ENCODE results near the gene ST3GAL5.

The ST3GAL5 gene

GRCh38 chr2:85917887-85918795, 29.4 kb upstream of the ST3GAL5 start:
- TF ChIP-seq, protein P1, sequence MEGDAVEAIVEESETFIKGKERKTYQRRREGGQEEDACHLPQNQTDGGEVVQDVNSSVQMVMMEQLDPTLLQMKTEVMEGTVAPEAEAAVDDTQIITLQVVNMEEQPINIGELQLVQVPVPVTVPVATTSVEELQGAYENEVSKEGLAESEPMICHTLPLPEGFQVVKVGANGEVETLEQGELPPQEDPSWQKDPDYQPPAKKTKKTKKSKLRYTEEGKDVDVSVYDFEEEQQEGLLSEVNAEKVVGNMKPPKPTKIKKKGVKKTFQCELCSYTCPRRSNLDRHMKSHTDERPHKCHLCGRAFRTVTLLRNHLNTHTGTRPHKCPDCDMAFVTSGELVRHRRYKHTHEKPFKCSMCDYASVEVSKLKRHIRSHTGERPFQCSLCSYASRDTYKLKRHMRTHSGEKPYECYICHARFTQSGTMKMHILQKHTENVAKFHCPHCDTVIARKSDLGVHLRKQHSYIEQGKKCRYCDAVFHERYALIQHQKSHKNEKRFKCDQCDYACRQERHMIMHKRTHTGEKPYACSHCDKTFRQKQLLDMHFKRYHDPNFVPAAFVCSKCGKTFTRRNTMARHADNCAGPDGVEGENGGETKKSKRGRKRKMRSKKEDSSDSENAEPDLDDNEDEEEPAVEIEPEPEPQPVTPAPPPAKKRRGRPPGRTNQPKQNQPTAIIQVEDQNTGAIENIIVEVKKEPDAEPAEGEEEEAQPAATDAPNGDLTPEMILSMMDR (IDR thresholded peaks at IDR 0.05; ENCODE audit: insufficient read depth, low read length) = no peak
- no peak for TF ChIP-seq GABPA (IDR thresholded peaks at IDR 0.05; ENCODE audit: low read depth)
- no peak for TF ChIP-seq POLR2AphosphoS5 (IDR thresholded peaks at IDR 0.05; ENCODE audit: low read depth)
- TF ChIP-seq SPI1 (IDR thresholded peaks at IDR 0.05; ENCODE audit: borderline replicate concordance, low read depth) = no peak
- no peak for TF ChIP-seq REST (IDR thresholded peaks at IDR 0.05; ENCODE audit: insufficient replicate concordance, low read depth)
- no peak overlapping the region for H3K27ac ChIP-seq (replicated peaks)
- no peak overlapping the region for H3K4me3 ChIP-seq (replicated peaks; ENCODE audit: insufficient read depth, low read length)
- DNase-seq (ENCODE audit: low read depth in 1 of 2, low spot score in 1 of 2) = no peak
- no peaks in the 10 kb centered on the region for H3K27me3 ChIP-seq (ENCODE audit: insufficient read depth, poor library complexity, severe bottlenecking)

DNA sequence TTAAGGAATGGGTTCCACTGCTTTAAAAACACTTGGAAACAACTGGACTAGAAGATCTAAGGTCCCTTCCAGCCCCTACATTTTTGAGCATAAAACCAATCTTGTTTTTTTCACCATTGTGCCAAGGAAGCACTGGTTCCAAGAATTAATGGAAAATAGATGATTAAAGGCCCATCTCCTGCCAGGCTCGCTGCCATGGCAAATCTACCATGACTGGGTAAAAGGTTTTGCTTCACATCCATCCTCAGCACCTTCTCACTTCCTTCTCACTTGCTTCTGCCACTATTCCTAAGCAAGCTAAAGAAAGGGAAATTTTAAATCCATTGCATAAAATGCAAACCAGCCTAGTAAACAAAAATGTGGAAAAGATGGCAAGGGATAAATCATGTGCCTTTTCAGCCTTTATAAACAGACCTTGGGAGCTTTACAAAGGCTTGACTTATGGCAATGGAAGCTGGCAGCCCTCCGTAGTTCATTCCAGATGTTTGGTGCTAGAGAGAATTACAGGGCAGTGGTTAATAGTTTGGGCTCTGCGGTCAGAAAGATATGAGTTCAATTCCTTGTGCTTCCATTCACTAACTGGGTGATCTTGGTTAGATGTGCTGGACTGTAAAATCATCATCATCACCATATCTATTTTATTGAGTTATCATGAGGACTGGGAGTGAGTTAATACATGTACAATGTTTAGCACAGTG, 27.0 kb upstream of the ST3GAL5 start:
- TF ChIP-seq, protein P1 (IDR thresholded peaks at IDR 0.05; ENCODE audit: insufficient read depth, low read length) = no peak
- no peak for TF ChIP-seq SPI1 (IDR thresholded peaks at IDR 0.05; ENCODE audit: borderline replicate concordance, low read depth)
- no peak for TF ChIP-seq REST (IDR thresholded peaks at IDR 0.05; ENCODE audit: insufficient replicate concordance, low read depth)
- no peak for TF ChIP-seq GABPA (IDR thresholded peaks at IDR 0.05; ENCODE audit: low read depth)
- TF ChIP-seq POLR2AphosphoS5 (IDR thresholded peaks at IDR 0.05; ENCODE audit: low read depth) = no peak
- no peak for DNase-seq (ENCODE audit: low read depth in 1 of 2, low spot score in 1 of 2)

GRCh38 chr2:85914922-85915321, 26.1 kb upstream of the ST3GAL5 start:
- Histone ChIP-seq H3K4me3 (replicated peaks; ENCODE audit: insufficient read depth, low read length) (no peak overlapping the region), H3K27me3 (ENCODE audit: insufficient read depth, poor library complexity, severe bottlenecking) (no peaks in the 10 kb centered on the region), H3K27ac (replicated peaks) (no peak overlapping the region)
- no peak for TF ChIP-seq POLR2AphosphoS5 (IDR thresholded peaks at IDR 0.05; ENCODE audit: low read depth)
- TF ChIP-seq, protein P1 (IDR thresholded peaks at IDR 0.05; ENCODE audit: insufficient read depth, low read length) = no peak
- TF ChIP-seq SPI1 (IDR thresholded peaks at IDR 0.05; ENCODE audit: borderline replicate concordance, low read depth) = no peak
- no peak for TF ChIP-seq GABPA (IDR thresholded peaks at IDR 0.05; ENCODE audit: low read depth)
- no peak for TF ChIP-seq REST (IDR thresholded peaks at IDR 0.05; ENCODE audit: insufficient replicate concordance, low read depth)
- DNase-seq (ENCODE audit: low read depth in 1 of 2, low spot score in 1 of 2) = no peak

More for the DNA sequence above, 27.0 kb upstream of the ST3GAL5 start:
- H3K27me3 ChIP-seq (ENCODE audit: insufficient read depth, poor library complexity, severe bottlenecking) = no peaks in the 10 kb centered on the region
- H3K4me3 ChIP-seq (replicated peaks; ENCODE audit: insufficient read depth, low read length) = no peak overlapping the region
- H3K27ac ChIP-seq (replicated peaks) = no peak overlapping the region

All from HL-60 (cell line).